ENCODE data around the gene CACNG3.

- no peak for TF ChIP-seq EZH2phosphoT487 (IDR thresholded peaks at IDR 0.05; ENCODE audit: borderline replicate concordance, low read length)
- TF ChIP-seq, protein P1, sequence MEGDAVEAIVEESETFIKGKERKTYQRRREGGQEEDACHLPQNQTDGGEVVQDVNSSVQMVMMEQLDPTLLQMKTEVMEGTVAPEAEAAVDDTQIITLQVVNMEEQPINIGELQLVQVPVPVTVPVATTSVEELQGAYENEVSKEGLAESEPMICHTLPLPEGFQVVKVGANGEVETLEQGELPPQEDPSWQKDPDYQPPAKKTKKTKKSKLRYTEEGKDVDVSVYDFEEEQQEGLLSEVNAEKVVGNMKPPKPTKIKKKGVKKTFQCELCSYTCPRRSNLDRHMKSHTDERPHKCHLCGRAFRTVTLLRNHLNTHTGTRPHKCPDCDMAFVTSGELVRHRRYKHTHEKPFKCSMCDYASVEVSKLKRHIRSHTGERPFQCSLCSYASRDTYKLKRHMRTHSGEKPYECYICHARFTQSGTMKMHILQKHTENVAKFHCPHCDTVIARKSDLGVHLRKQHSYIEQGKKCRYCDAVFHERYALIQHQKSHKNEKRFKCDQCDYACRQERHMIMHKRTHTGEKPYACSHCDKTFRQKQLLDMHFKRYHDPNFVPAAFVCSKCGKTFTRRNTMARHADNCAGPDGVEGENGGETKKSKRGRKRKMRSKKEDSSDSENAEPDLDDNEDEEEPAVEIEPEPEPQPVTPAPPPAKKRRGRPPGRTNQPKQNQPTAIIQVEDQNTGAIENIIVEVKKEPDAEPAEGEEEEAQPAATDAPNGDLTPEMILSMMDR (IDR thresholded peaks at IDR 0.05; ENCODE audit: low read depth, low read length, poor library complexity, severe bottlenecking), result no peak
These were observed 91.4 kb downstream of the CACNG3 start for GRCh38 chr16:24347556-24347955.

Data from DOHH2 (cell line).